Left renal cortex interstitium (tissue), 4 donors: ENCODE results near the gene B3GALT5. TPM values are rescaled to one million over a fixed set of nuclear protein-coding genes. Genes with fewer than 3 reads are reported as not detected.

ENCODE experiments used
- DNase-seq, 4 donors: peaks; one replicate each; pipeline ENCODE4 v3.0.0-alpha.2; 2013; ENCODE audit warnings: low read depth in 4 of 4, low spot score in 2 of 4, missing footprints in 1 of 4
- polyA plus RNA-seq, 4 donors: library from polyadenylated mRNA; unstranded; fragments of 120-200 nt; gene quantifications; one replicate each; pipeline ENCODE4 v1.2.1, GENCODE V29; 2013; ENCODE audit not compliant: insufficient read length in 4 of 4

B3GALT5 gene
- polyA plus RNA-seq, 4 donors, result 1.1 to 2.2 (median 1.5) TPM

- no peak for DNase-seq
Measured at GRCh38 chr21:39641827-39642450, 29.2 kb downstream of the B3GALT5 start.

DNA sequence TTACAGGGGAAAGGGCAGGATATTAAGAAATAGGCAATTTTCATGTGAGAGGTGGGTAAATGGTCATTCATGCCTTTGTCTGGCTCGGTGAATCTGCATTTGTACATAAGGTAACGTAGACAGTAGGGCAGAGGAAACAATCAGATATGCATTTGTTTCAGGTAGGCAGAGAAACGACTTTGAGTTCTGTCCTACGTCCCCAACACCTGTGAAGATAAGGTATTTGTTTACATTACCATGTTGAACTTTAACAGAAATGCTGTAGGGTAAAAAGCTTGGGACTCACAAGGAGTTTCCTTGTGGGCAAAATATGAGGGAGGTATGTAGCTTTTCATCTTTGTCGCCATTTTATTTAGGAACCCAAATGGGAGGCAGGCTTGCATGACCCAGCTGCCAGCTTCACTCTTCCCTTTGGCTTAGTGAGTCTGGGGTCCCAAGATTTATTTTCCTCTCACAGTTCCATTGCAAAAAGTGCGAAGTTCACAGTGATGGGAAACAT is 31.4 kb downstream of the B3GALT5 start:
- no peak for DNase-seq

DNA sequence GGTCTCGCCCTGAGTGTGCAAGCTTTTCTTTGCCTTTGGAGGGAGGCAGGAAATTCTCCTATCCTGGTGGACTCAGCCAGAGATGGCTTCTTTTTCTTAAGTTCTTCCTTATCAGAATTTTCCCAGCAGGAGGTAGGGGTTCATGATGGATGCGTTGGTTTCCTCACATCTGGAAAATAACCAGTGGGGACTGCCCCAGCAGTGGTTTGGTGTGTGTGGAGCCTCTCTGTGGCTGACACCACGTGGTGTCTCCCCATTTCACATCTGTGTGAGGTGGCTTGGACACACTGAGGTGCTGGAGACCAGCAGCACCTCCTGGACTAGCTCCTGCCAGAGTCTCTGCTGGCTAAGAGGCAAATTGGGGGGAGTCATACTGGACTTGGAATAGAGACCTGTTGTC is 32.6 kb downstream of the B3GALT5 start:
- DNase-seq, result no peak

DNA sequence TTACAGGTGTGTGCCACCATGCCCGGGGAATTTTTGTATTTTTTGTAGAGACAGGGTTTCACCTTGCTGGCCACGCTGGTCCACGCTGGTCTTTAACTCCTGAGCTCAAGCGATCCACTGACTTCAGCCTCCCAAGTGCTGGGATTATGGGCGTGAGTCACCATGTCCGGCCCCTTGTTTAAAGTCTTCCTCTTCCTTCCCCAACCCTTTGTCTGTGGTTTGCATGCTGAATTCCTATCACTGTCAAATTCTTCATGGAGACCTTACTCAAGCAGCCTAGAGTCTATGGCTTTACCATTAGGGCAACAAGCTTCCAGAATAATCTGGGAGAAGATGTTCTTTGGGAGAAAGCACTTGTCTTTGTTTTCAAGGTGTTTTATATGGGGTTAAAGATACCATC is 34.7 kb downstream of the B3GALT5 start:
- DNase-seq, result no peak

DNA sequence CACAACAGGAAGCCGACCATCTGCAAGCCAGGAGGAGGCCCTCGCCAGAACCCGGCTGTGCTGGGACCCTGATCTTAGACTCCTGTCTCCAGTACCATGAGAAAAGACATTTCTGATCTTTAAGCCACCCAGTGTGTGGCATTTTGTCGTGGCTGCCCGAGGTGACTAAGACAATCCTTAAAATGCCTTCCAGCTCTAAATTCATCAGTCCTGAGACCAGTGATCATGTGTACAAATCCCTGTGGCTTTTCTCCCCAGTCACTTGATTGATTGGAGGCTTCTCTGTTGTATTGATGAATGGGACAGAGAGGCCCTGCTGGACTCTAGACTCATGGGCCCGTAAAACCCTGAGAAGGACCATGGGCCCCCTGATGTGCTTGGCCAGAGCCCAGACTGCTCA is 36.1 kb downstream of the B3GALT5 start:
- no peak for DNase-seq

- no peak for DNase-seq
Measured at GRCh38 chr21:39649526-39649925, 36.8 kb downstream of the B3GALT5 start.

DNA sequence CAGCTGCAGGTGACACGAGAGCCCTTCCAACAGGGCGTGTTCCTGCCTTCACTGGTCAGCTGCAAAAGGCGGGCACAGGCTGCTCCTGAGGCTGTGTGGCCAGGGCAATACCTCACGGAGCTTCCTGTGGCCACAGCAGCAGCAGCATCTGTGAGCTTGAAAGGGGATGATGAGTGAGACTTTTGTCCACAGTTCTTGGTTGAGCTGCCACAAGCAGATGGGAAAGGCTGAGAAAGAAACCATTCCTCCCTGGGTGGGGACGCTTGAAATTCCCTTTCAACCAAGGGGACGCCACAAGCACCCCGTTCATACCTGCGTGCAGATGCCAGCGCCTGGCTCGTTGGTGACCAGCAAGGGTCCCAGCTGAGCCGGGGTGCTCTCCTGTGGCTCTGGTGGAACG is 37.6 kb downstream of the B3GALT5 start:
- DNase-seq, result no peak

- DNase-seq, result no peak
Measured at GRCh38 chr21:39650801-39651200, 38.1 kb downstream of the B3GALT5 start.

- no peak for DNase-seq
Measured at GRCh38 chr21:39651206-39651605, 38.5 kb downstream of the B3GALT5 start.

DNA sequence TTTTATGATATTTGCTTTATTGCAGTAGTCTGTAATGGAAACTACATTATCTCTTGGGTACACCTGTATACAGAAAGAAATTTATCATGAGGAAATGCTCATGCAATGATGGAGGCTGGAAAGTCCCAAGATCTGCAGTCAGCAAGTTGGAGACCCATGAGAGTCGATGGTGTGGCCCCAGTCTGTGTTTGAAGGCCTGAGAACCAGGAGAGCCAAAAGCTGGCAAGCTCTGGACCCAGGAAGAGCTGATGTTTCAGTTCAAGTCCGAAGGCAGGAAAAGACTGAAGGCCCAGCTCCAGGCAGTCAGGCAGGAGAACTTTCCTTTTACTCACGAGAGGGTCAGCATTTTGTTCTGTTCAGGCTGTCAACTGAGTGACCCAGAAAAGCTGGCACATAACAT is 42.2 kb downstream of the B3GALT5 start:
- no peak for DNase-seq

- DNase-seq, result no peak
Measured at GRCh38 chr21:39655589-39655988, 42.8 kb downstream of the B3GALT5 start.

GRCh38 chr21:39656209-39656608 is 43.5 kb downstream of the B3GALT5 start:
- no peak for DNase-seq

DNA sequence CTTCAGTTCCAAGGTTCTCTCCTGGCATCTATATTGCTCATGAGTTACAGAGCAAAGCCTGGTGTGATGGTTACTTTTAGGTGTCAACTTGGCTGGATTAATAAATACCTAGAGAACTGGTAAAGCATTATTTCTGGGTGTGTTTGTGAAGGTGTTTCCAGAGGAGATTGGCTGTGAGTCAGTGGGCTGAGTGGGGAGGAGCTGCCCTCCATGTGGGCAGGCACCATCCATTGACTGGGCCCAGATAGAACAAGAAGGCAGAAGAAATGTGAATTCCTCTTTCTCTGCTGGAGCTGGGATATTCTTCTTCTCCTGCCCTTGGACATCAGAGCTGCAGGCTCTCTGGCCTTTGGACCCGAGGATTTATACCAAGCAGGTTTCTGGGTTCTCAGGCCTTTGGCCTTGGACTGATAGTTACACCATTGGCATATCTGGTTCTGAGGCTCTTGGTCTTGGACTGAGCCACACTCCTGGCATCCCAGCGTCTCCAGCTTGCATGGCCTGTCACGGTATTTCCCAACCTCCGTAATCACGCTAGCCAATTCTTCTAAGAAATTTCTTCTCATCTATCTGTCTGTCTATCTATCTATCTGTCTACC is 44.5 kb downstream of the B3GALT5 start:
- no peak for DNase-seq

GRCh38 chr21:39658066-39658465 is 45.3 kb downstream of the B3GALT5 start:
- no peak for DNase-seq

GRCh38 chr21:39659070-39659815 is 46.5 kb downstream of the B3GALT5 start:
- no peak for DNase-seq

DNA sequence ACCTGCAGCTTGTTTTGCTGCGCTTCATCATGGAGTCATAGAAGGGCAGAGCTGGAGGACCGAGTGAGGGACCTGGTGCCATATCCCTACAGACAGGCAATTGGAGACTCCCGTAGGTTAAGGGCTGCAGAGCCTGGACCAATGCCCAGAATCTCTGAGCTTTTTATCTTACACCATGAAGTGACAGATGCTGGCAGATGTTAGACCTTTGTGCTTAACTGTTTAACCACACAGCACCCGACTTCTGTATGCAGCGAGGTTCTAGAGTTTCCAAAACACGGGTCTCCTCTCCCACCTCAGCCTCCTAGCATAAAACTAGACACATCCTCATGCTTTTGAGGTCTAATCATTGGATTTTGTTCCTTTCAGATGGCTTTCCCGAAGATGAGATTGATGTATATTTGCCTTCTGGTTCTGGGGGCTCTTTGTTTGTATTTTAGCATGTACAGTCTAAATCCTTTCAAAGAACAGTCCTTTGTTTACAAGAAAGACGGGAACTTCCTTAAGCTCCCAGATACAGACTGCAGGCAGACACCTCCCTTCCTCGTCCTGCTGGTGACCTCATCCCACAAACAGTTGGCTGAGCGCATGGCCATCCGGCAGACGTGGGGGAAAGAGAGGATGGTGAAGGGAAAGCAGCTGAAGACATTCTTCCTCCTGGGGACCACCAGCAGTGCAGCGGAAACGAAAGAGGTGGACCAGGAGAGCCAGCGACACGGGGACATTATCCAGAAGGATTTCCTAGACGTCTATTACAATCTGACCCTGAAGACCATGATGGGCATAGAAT is 47.6 kb downstream of the B3GALT5 start:
- DNase-seq, result no peak

DNA sequence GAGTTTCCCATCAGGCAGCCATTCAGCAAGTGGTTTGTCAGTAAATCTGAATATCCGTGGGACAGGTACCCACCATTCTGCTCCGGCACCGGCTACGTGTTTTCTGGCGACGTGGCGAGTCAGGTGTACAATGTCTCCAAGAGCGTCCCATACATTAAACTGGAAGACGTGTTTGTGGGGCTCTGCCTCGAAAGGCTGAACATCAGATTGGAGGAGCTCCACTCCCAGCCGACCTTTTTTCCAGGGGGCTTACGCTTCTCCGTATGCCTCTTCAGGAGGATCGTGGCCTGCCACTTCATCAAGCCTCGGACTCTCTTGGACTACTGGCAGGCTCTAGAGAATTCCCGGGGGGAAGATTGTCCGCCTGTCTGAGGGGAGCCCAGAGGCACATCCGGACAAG is 48.4 kb downstream of the B3GALT5 start:
- DNase-seq, result no peak

DNA sequence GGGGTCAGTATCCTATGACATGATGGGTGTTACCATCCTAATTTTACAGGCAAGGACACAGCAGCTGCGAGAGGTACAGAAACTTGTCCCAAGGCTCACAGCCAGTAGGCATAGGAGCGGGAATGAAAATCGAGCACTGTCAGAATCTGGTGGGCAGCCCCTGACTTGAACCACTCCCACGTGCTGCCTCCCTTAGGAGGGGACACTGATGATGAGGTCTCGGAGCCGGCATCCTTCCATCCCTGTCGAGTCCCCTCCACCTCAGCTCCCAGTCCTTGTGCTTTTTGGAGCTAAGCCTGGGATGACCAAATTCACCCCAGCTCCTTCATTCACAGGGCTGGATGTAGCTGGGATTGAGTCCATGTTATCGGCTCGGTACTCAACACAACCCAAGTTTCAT is 49.0 kb downstream of the B3GALT5 start:
- no peak for DNase-seq

DNA sequence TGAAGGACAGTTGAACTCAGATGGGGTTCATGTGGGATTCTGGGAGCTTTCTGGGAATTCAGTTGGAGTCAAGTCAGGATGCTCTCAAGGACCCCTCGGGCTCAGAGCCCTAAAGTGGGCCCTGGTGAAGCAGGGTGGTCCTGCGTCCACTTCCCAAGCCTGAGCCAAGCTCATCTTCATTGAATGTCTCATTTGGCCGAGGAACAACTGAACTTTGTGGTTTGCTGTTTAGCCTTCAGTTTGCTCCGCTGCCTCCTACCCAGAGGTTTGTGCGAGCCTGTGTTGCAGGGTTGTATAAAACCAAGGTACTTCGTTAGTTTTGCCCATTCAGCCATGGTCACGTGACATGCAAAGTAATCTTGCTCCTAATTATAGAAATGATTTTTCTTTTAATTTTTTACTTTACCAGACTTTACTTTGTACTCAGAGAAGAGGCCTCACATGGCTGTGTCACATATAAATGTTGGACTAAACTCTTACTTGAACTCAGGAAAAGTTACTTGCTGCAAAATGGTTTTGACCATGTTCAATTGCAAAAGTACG is 49.7 kb downstream of the B3GALT5 start:
- no peak for DNase-seq

- DNase-seq, result no peak
Measured at GRCh38 chr21:39663066-39663465, 50.3 kb downstream of the B3GALT5 start.
